GM12875 (cell line): ENCODE results near the gene ANTXR2.

Source experiments
- H3K4me3 ChIP-seq: one replicate; pipeline ENCODE4 v1.5.1; 2011; ENCODE audit warnings: low read depth, low read length, control low read depth
- TF ChIP-seq, protein P1 (sequence below): IDR thresholded peaks from 2 replicates; pipeline ENCODE4 v1.5.1; 2011; ENCODE audit warnings: low read depth, mild to moderate bottlenecking, control low read depth, inconsistent platforms, low read length, moderate library complexity, borderline replicate concordance; ENCODE audit not compliant: insufficient read depth

The ANTXR2 gene

DNA sequence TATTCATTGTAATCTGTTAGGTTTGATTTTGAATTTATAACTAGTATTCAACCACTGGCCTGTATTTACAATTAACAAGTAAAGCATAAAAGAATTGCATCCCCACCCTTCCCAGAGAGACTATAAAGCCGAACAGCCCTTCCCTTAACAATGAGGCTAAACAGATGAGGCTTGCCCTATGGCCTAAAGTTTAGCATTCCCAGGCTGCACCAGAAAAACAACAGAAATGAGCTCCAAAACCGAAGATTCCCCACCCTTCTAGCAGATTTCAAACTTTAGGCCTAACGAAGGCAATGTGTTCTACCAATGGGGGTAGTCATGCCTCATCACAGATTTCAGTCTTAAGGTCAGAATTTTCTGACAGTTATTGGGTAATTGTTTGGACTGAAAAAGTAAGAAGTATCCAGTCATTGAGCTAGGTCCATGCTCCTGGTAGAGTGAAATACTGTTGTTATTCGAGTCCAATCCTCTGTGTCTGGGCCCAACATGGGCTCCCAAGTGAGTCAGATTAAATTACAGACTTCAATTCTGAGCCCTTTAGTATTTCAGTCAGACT lies 197.6 kb downstream of the ANTXR2 start:
- TF ChIP-seq, protein P1, sequence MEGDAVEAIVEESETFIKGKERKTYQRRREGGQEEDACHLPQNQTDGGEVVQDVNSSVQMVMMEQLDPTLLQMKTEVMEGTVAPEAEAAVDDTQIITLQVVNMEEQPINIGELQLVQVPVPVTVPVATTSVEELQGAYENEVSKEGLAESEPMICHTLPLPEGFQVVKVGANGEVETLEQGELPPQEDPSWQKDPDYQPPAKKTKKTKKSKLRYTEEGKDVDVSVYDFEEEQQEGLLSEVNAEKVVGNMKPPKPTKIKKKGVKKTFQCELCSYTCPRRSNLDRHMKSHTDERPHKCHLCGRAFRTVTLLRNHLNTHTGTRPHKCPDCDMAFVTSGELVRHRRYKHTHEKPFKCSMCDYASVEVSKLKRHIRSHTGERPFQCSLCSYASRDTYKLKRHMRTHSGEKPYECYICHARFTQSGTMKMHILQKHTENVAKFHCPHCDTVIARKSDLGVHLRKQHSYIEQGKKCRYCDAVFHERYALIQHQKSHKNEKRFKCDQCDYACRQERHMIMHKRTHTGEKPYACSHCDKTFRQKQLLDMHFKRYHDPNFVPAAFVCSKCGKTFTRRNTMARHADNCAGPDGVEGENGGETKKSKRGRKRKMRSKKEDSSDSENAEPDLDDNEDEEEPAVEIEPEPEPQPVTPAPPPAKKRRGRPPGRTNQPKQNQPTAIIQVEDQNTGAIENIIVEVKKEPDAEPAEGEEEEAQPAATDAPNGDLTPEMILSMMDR: no peak
- H3K4me3 ChIP-seq: no peak overlapping the region

DNA sequence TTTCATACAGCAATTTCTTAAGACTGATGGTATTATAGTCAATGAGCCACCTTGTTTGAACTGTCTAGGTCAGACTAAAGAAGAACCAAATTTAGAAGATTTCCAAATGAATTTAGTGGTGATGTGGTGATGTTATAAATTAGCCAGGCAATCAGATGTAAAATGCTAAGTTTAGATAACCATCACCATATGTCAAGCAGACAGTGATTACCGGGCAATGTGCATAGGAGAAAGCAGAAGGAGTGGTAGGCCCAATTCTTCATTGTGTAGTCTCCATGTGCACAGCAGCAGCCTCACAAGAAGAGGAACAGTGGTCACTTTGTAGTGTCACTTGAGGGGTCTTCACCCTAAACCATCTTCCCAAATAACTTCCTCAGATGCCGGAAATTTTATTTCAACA lies 198.8 kb downstream of the ANTXR2 start:
- H3K4me3 ChIP-seq: no peak overlapping the region
- TF ChIP-seq, protein P1: no peak

DNA sequence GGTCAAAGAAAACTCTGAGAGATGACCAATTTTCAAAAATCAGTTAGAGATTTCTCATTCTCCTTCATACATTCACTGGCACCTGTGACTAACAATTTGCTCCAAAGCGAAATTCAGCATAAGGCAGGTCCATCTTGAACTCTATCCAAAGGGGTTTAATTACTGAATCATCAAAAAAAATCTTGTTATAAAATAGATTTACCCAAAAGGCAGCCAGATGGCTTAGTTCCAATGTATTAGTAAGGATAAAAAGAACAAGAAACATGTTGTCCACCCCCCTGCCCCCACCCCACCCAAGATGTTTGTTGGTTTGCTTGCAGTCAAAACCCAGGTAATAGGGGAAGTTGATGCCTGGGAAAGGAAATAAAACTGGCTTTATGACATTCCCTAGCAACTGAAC lies 200.3 kb downstream of the ANTXR2 start:
- TF ChIP-seq, protein P1: no peak
- no peak overlapping the region for H3K4me3 ChIP-seq

DNA sequence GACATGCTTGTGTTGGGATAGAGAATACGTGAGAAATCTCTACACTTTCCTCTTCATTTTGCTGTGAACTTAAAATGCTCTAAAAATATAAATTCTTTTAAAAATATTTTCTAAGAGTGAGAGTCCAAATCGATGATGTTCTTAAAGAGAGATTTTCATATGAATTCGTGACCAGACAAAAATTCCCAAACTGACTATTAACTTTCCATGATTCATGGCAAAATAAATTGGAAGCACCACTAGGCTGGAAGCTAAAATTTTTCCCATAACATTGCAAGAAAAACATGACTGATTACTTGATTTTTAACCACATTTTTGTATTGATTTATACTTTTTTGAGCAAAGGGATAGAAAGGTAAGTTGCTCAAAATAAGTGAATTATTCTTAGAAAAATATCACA lies 201.1 kb downstream of the ANTXR2 start:
- no peak overlapping the region for H3K4me3 ChIP-seq

DNA sequence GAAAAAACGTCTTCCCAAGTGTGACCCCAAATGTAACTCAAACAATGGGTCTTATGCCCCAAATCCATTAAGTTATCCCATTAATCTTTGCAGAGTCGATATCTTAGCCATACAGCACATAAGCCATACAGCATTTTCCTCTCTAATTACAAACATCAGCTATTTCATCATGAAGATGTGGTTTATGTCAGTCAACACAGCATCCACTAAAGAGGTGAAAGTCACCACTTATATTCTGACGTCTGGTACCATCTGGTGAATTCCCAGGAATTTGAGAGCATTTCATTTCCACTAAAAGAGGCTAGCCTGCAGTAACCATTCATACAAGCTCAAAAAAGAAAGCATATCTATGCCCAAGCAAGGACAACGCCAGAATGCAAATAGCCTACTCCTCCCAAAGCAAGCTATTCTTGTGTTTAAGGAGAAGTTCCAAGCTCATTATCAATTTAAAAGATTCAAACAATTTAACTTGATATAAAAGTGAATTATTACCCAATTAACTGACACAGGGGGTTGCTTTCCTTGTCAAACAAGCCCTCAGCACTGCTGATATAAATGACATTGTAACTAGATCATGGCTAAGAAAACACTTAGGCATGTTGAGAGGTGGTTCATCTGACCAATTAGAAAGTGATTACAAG lies 203.3 kb downstream of the ANTXR2 start:
- TF ChIP-seq, protein P1: no peak
- no peak overlapping the region for H3K4me3 ChIP-seq

More for the DNA sequence above, 201.1 kb downstream of the ANTXR2 start:
- TF ChIP-seq, protein P1: no peak

DNA sequence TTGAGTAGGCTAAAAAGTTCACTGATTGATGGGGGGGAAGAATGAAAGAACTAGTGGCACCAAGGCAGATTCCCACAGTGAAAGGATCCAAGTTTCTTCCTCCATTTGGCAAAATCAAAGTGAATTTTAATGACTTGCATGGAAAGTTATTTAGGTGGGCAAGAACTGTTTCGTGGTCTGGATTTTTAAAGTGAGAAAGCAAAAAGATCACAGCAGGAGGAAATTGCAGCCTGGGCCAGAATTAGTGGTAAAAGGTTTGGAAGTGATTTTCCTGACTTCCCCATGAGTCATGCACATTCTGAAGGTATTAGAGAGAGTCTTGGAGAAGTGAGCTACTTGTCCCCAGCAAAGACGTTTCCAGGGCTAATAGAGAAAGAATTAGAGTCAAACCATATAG lies 207.8 kb downstream of the ANTXR2 start:
- TF ChIP-seq, protein P1: no peak
- no peak overlapping the region for H3K4me3 ChIP-seq
